NCI-H146 (cell line): ENCODE data around the gene SLC25A38.

Experiments
- DNase-seq: peaks from one replicate; lab custom pipeline; 2025; lab: John Stamatoyannopoulos, UW

SLC25A38 gene

GRCh38 chr3:39435006-39435748 is 52.0 kb downstream of the SLC25A38 start:
- DNase-seq, result peak; percentile 39

DNA sequence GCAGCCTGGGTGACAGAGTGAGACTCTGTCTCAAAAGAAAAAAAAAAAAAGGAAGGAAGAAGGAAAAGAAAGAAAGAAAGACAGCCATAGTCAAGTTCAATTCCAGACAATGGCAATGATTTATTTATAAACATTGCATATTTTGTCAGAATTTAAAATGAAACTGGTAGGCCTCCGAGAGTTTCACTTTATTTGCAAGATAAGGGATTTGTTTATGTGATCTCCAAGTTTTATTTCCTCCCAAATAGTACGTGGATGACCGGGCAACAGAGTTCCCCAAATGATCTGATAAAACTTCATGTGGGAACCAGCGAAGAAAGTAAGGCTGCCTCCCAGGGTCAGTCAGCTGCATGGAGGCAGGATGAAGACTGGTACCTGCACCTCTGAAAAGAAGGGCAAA is 55.7 kb downstream of the SLC25A38 start:
- DNase-seq, result no peak

GRCh38 chr3:39440316-39440715 is 57.1 kb downstream of the SLC25A38 start:
- no peak for DNase-seq

GRCh38 chr3:39443530-39443929 is 60.4 kb downstream of the SLC25A38 start:
- peak; percentile 5 for DNase-seq

GRCh38 chr3:39445927-39446326 is 62.8 kb downstream of the SLC25A38 start:
- DNase-seq, result no peak

GRCh38 chr3:39446444-39446843 is 63.3 kb downstream of the SLC25A38 start:
- DNase-seq, result no peak
